Peyer's patch (tissue), 4 donors: Measurements from ENCODE around the gene USH1C.

Experiments used
- CTCF ChIP-seq, 6 experiments: fragments of 450-650 bp in 4 of 6; fragments of 200-600 bp in 2 of 6; sonication (generic) in 1 of 6; IDR thresholded peaks; one replicate each; pipeline ENCODE4 v1.5.1; 2017 to 2019; ENCODE audit warnings: antibody characterized with exemption in 6 of 6, mild to moderate bottlenecking in 3 of 6, moderate library complexity in 1 of 6
- POLR2A ChIP-seq, 2 donors: fragments of 450-650 bp; IDR thresholded peaks; one replicate each; pipeline ENCODE4 v1.5.1; 2017; ENCODE audit warnings: antibody characterized with exemption in 2 of 2, mild to moderate bottlenecking in 2 of 2, moderate library complexity in 2 of 2

GRCh38 chr11:17486646-17487045 is 57.6 kb downstream of the USH1C start:
- TF ChIP-seq POLR2A (IDR thresholded peaks at IDR 0.05) (no peak), CTCF (IDR thresholded peaks at IDR 0.05) (no peak)
